Hematopoietic multipotent progenitor cell treated with erythropoietin and hydrocortisone succinate and interleukin-3 and kit ligand, for 17 days (in vitro differentiated cells): ENCODE measurements around the gene AURKB.
"Not testable (repeated sequence)": the region's sequence is repeated elsewhere in the genome, so short reads cannot be mapped to it uniquely, and the experiment has no call there.

Source experiments
- DNase-seq: peaks from one replicate; pipeline ENCODE4 v3.0.0-alpha.2; 2015; ENCODE audit warnings: low spot score

The AURKB gene

DNA sequence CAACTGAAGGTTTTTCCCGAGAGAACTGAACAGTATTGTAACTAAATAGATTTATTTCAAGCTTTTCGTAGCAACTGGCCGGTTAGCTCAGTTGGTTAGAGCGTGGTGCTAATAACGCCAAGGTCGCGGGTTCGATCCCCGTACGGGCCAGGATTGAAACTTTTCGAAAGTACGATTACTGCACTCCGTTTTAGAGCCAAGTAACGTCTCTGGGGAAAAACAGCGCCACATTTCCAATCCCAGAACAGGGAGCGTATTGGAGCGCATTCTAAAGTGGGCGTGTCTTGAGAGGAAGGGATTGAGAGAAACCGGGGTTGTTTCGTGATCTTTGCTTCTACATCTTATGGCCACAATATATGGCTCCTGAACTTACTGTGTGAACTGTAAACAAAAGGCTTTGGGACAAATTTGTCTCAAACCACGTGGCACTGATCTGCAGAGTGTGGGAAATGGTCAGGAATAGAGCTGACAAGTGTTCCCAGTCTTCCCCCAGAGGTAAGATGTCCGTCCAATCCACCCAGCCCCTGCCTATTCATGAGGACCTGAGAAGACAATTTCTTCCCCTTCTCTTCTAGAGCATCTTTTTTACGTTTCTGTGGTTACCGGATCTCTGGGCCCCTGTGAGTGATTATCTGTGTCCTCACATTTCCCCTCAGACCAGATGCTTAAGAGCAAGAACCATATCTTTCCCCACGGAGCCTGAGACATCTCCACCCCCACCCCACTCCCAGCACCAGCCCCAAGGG is 22.7 kb downstream of the AURKB start:
- peak; percentile 97 for DNase-seq

DNA sequence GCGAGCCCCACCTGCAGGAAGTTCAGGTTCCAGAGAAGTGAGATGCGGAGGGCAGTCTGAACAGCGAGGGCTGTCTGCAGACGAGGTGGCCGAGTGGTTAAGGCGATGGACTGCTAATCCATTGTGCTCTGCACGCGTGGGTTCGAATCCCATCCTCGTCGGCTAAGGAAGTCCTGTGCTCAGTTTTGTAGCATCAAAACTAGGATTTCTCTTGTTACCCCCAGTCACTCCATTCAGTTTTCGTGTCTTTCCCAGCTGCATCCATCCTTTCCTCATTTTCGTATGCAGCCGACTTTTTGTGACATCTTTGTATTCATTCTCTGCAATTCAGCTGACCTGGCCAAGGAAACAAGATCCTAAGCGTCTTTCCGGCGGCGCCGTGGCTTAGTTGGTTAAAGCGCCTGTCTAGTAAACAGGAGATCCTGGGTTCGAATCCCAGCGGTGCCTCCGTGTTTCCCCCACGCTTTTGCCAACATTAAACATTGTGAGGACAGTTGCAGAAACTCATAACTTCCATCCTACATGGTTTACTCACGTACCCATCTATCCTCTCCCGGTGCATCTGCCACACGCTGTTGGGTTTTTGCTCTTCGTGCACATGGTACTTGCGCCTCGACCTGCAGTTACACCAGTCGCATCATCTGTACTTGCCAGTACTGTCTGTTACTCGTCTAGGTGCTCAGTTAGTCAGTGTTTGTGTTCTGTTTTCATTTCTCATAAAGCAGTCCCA is 23.4 kb downstream of the AURKB start:
- DNase-seq, result peak; percentile 93

DNA sequence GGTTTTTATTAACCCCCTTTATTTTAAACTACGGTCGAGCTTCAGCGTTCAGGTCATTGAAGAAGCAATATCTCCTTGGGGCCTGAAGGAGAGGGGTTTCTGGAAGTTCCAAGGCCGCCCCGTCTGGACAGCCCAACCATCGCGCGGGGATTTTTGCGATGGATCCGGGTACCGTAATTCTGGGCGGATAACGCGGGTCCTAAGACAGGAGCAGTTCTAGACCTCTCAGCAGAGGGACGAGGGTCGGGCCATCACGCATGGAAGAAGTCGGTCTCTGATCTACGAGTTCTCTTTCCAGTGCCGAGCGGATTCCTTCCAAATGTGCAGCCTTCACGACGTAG is 24.0 kb downstream of the AURKB start:
- no peak for DNase-seq

DNA sequence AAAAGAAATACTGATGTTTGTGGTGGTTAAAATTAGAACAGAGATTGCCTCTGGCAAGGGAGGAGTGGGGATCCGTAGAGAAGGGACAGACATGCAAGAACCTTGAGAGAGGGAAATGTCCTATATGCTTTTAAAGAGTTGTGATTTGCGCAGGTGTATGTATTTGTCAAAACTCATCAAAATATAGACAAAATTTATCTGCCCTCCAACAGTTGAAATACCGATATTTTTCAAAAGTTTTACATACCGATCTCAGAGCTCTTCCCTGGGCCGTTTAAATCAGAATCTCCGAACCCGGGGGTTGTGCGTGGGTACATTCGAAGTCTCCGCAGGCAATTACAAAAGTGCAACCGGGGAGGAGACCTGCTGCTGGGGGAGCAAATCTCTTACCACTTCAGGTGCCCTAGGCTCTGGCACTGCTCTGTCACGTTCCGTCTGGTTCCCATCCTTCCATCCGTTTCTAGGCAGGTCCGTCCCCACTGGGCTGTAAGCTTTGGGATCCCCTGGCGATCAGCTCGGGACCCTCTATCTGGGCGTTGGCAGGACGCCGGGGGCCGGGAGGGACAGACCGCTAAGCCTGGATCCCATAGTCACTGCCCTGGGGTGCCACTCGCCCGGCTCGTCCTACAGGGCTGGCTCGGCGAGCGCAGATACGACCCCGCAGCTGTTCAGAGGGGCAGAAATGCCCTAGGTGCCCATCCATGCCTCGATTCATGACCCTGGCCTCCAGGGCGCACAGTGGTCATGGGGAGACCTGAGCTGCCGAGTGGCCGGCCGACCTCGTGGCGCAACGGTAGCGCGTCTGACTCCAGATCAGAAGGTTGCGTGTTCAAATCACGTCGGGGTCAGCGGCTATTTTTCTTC is 24.6 kb downstream of the AURKB start:
- DNase-seq, result peak; percentile 86

DNA sequence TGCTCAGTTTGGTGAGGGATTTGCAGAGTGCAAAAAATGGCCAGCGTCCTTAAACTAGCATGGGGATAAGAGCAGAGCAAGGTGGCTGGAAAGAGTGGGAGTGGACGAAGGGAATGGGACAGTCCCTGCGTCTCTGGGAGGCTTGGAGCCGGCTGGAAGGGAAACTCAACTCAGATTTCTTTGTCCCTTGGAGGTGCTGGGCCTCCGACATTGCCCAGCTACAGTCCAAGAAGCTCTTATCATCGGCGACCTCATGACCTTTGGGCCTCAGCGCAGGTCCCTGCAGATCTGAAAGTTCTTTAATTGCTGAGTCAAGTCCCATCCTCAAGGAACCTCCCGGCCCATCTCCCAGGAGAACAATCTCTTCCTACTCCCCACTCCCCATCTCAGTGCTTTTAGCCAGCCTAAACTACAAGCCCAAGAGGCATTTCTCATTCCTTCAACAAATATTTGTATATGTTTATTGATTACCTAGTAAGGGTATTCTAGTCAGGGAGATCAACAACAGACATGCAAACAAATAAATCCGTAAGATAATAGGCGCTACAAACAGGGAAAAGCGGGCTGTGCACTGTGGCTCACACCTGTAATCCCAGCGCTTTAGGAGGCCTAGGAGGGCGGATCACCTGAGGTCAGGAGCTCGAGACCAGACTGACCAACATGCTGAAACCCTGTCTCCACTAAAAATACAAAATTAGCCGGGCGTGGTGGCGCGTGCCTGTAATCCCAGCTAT is 33.2 kb downstream of the AURKB start:
- DNase-seq, result no peak

DNA sequence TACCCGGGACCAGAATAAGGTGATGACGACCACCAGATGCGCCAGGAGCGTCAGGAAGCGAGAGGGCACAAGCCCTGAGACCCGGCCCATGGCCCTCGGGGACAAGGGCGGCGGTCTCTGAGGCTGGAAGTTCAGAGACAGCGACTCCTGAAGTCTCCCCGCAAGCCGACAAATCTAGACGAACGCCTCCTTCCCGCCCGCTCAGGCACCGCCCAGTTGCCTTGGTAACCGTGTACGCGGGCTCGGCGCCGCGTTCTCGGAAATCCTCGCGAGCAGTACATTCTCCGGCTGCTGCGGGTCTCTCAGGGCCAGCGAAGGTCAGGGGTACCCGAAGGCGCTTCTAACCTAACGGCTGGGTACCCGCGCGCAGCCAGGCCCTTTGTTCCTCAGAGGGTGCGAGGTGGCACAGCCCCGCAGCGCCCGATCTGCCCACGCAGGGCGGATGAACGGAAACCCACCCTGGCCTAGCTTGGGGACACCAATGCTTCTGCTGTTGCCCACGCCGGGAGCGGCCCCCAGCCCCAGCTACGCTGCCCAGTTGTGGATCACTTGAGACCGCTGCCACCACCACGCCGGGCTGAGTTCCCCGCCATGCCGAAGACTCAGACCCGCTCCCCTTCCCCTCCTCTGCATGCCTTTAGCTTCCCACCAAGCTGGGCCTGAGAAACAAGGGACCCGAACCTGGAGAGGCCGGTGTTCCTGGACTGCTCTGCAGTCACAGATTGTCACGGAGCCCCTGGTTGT is 34.0 kb downstream of the AURKB start, which contains the start of gene TMEM107:
Gene TMEM107 (minus strand): TSS at position 184 of the 744 bp plus-strand sequence. CDS start 94 bp downstream, at position 90.
- peak; percentile 87 for DNase-seq

DNA sequence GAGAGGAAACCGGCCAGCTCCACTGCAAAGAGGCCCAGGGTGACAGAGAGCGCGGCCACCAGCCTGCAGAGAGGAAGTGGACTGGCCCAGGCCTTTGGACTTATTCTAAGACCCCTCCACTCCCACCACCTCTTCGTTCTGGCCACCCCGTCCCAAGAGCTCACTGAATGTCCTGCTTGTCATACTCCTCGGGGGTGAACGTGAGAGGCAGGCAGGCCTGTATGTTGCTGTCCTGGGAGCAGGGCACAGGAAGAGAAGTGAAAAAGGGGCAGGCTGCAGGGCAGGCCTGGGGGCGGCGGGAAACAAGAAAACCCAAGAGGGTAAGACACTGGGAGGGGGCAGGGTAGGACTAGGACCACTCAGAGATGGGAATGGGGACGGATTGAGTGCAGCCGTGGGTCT is 34.6 kb downstream of the AURKB start:
- no peak for DNase-seq

DNA sequence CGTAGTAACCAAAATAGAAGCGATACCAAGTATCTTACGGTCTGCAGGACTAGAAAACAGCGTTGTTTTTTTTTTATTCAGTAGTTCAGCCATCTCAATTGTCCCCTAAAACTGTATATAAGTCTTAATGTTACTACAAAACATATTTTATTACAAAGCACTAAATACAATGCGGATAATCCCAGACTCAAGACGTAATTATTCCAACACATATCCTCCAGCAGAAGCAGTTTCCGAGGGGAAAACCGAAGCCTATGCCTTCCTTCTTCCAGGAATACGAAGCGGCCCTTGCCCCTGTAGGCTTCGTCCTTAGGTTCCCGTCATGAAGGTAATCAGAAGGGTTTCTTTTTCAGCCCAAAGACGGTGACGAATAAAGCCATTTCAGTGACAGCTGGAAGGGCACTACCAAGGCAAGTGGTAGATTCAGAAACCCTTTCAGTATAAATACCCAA is 36.5 kb downstream of the AURKB start:
- DNase-seq, result no peak

DNA sequence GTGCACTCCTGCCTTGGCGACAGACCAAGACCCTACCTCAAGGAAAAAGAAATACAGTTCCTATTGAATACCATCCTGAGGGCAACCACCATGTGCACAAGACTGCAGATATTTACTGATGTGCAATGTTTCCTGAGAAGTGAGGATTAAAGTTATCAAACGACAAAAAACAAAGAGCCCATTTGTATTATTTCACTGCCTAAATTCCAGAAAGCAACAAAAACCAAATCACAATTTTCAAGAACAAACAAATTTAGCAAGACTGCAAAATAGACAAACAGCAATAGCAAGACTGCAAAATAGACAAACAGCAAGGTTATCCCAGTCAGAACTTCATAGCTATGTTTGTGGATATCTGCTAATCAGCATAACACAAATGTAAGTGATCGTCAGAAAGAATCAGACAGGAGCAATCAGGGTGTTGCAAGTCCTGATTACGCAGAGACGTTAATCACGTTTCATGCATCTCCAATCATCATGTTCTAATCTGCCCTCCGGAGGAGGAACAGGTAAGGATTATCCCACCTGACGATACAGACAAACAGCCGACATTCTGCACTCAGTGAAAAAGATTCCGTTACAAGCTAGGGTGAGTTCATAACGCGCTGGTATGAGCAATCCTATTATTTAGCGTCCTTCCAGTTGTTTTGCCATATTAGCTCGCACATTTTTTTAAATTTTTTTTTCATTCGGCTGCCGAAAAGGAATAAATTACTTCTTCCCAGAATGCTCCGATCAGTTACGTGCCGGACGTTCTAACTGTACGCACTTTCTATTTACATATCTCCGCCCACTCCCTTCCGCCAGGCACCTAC is 37.1 kb downstream of the AURKB start:
- peak; percentile 90 for DNase-seq

DNA sequence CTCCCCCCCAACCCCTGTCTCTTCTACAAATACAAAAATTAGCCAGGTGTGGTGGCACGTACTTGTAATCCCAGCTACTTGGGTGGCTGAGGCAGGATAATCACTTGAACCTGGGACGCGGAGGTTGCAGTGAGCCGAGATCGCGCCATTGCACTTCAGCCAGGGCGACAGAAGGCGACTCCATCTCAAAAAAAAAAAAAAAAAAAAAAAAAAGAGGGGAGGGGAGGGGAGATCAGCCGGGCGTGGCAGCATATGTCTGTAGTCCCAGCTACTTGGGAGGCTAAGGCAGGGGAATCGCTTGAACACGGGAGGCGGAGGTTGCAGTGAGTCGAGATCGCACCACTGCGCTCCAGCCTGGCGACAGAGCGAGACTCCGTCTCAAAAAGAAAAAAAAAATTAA is 40.2 kb downstream of the AURKB start:
- DNase-seq, result not testable (repeated sequence)

DNA sequence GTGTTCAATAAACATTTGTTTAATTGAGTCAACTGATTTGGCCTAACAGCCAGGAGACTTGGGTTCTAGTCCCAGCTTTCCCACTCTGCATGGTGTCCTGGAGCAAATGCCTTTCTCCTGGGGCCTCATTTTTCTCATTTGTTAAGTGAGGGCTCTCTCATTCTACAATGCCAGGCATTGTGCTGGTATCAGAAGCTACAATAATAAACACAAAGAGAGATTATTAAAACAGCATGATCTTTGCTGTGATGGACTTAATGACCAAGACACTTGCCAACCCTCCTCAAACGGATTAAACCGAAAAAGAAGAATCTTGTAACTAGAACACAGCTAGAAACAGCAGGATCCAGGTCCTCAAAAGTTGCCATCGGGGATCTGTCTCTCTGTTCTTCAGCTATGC is 42.8 kb downstream of the AURKB start:
- no peak for DNase-seq

DNA sequence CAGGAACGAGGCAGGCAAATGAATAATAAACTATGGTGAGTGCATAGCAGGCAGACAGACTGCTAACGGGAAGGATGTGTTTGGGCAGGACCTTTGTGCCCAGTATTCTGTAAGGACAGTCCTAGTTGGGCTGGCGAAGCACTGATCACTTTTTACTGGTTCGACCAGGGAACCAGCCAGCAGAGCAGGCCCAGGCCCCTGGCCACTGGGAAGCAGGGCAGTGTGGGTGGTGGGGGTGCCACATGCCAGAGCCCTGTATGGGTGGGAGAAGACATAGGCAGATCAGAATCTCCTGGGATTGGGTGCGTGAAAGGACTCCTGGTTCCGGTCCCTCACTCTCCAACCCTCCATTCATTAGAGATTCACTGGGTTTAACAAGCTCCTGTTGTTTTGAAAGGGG is 43.6 kb downstream of the AURKB start:
- DNase-seq, result no peak

DNA sequence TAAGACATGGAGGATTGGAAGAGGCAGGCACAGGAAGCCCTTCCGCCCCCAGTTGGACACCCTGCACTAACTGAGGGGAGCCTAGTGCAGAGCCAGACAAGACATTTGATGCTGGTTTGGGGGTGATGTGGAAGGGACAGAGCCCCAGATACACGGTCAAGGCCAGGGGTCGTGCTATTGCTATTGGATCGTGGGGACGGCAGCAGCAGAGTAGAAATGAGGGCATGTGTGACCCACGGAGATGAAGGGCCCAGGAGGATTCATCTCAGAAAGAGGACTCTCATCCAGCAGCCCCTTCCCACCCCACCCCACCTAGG is 45.6 kb downstream of the AURKB start:
- no peak for DNase-seq

DNA sequence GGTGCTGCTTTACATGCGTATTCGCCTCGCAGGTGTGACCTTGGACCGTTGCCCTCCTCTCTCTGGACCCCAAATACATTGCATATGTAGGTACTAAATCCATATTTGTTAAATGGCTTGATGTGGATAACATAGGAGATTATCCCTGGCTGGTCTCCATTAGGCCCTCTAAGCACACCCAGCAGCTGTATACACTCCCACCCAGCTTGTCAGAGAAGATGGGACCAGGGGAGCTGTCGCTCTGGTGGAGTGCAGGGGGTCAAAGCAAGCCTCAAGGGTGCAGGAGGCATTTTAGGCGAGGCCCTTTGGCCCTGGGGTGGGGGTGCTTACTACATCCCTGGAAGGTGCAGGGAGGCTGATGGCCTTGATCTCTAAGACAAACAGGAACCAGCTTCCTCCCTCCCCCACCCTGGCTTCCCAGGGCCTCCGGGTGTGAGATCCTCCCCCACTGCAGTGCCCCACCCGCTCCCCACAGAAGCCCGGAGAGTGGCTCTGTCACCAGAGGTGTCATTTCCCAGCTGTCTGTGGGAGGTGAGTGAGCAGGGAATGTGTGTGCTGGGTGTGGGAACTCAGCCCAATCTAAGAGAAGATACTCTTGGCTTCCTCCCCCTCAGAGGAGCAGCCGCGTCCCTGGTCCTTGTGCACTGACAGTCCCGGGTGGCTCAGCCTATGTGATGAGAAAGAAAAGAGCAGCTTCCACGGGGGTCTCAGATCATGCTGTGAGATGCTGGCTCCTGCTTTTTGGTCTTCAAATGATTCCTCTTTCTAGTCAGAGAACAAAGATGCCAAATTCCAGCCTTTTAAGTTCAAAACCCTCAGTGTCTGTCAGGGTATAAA is 46.2 kb downstream of the AURKB start:
- peak; percentile 50 for DNase-seq

DNA sequence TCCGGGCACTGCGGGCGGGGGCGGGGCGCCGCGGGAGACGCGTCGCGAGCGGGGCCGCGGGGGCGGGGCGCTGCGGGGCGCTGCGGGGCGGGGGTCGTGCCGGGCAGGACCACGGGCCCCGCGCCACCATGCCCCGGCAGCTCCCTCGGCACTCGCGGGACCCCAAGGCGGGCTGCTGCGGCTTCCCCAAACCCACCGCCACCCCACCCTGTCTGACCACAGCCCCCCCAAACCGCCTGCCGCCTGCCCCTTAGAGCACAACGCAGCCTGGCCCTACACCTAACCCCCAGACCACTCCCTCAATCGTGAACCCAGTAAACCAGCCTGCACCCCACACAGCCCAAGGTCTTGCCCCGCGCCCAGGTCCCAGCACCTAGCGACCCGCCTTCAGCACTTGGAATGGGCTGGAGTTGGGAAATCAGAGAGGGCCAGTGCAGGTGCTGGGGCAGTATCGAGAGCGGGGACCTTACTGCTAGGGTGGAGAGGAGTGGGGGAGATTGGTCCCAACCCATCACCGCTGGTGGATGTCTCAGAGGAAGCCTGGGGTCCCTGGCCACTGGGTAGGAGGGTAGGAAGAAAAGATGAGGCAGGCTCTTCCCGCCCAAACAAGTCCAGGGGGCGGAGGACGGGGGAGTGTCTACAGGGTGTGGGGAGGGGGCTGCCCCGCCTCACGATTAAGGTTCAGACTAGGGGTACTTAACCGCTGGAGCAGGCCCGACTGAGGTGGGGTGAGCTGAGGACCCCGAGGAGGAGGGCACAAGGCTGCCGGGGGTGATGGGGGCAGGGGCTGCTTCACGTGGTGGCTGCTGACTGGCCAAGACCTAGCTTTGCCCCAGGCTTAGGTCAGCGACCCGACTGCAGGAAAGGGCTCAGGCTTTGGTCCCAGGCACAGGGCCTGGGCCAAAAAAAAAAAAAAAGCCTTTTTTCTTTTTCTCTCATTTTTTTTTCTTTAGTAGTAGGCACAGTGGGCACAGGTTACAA is 47.1 kb downstream of the AURKB start:
- no peak for DNase-seq

DNA sequence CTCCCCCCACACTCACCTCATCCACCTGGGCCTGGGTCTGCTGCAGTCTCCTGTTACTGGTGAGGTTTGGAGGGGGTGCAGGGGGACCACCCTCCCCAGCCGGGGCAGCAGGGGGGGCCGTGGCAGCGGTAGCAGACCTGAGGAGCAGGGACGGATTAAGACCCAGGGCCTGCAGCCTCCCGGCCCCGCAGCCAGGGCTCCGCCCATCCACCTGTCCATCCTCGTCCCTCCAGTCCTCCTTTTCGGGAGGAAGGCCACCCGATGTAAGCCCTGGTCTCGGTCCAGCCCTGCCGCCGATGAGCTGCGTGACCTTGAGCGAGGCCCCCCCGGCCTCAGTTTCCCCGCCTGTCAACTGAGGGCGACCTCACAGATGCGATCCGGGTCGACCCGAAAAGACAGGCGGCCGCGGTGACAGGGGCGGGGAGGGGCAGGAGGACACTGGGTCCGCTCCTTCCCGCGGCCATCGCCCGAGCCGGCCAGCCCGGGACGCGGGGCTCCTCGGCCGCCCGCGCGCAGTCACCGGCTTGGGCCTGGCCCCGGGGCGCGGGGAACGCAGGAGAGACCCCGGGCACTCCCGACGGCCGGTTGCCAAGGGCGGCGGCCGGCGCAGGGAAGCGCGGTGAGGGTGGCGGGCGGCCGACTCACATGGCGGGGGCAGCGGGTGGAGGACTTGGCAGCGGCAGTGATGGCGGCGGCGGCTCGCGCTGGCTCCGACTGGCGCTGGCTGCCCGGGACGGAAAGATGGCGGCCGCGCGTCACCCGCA is 48.0 kb downstream of the AURKB start, which contains the start of gene VAMP2:
Gene VAMP2 (minus strand): TSS at position 716 of the 764 bp plus-strand sequence. CDS start 69 bp downstream, at position 647.
- peak; percentile 88 for DNase-seq
